Hematopoietic multipotent progenitor cell treated with erythropoietin and hydrocortisone succinate and interleukin-3 and kit ligand, for 8 days (in vitro differentiated cells): ENCODE results near the gene FBXO38.
"Not testable (repeated sequence)": the region's sequence is repeated elsewhere in the genome, so short reads cannot be mapped to it uniquely, and the experiment has no call there.

Experiments
- DNase-seq: peaks from one replicate; pipeline ENCODE4 v3.0.0-alpha.2; 2015

The FBXO38 gene

GRCh38 chr5:148428848-148429247 is 45.1 kb downstream of the FBXO38 start:
- no peak for DNase-seq

DNA sequence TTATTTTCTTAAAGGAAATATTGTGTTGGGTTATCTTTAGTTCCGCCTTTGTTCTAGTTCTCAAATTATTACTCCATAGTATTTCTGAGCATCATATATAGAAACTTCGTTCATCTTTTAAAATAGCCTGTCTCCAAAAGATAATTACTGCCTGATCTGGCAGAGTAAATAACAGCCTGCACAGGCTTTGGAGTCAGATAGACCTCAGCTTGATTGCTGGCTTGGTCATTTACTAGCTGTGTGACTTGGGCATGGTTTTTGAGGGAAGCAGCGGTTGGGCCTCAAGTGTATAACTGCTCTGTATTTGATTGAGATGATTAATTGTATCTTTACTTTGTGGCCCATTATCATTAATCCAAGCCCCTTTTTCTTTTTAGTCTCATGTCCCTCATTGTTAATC is 50.1 kb downstream of the FBXO38 start:
- DNase-seq: no peak

DNA sequence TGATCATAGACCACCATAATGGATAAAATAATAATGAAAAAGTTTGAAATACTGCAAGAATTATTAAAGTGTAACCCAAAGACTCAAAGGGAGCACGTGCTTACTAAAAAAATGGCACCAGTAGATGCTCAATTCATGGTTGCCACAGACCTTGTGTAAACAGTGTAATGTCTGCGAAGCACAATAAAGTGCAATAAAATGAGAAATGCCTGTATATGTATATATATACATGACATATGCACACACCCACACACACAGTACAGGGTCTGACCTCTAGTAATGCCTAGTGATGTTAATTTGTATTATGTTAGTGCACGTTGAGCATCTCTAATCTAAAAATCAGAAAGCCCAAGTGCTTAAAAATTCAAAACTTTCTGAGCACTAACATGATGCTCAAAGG is 52.3 kb downstream of the FBXO38 start:
- no peak for DNase-seq

DNA sequence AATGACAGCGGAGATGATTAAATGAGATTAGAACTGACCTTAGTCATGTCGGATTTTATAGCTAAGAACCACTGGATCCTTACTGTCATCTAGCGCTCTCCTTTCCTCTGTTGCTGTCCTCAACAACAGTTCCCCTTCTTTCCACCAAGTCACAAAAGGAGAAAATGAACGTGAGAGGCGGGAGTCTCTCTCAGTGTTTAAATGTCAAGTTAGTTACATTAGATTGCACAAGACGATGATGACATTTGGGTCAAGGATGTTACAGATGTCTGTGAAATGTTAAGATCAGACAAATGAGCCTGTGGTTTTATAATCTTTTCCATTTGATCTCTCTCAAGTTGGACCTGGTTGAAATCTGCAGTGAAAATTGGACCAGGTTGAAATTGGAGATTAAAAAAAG is 53.5 kb downstream of the FBXO38 start:
- peak; percentile 10 for DNase-seq

- DNase-seq: no peak
Measured at GRCh38 chr5:148438933-148439332, 55.2 kb downstream of the FBXO38 start.

GRCh38 chr5:148443241-148443640 is 59.5 kb downstream of the FBXO38 start:
- no peak for DNase-seq

DNA sequence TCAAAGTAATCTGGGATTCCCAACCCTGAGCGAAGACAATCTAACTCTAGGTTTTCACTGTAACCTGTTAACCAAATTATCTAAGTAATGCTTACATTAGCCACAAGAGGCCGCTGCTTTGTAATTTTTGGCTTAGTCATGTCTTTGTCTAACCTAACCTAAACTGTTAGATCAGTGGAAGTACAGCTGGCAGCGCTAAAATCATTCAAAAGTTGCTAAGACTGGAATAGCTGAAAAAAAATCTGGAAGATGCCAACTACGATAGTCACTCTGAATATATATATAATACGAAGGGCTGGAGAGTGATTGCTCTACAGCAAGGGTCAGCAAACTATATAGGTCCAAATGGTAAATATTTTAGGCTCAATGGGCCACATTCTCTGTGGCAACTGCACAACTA is 60.2 kb downstream of the FBXO38 start:
- DNase-seq: peak; percentile 78

- DNase-seq: no peak
Measured at GRCh38 chr5:148445578-148445977, 61.8 kb downstream of the FBXO38 start.

GRCh38 chr5:148446611-148447010 is 62.9 kb downstream of the FBXO38 start:
- no peak for DNase-seq

- no peak for DNase-seq
Measured at GRCh38 chr5:148452499-148453193, 68.9 kb downstream of the FBXO38 start.

- DNase-seq: peak; percentile 16
Measured at GRCh38 chr5:148454576-148454975, 70.8 kb downstream of the FBXO38 start.

DNA sequence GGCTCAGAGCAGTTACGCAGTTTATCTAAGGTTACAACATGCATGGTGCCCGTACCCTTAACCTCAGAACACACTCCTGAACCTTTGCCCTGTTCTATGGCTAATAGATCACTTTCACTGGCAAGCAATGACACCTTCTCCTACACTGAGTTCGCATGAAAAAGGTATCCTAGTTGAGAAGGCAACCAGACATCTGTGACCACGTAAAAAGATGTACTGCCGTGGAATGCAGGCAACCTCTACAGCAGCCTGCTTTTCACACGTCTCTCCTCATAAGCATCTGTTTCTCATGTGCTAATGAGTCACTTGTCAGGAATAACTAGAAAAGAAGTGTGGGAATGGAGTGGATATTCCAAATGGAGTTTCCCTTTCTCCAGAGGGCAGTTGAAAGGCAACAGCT is 71.4 kb downstream of the FBXO38 start:
- DNase-seq: no peak

- peak; percentile 66 for DNase-seq
Measured at GRCh38 chr5:148457183-148457620, 73.4 kb downstream of the FBXO38 start.

GRCh38 chr5:148458036-148458888 is 74.5 kb downstream of the FBXO38 start:
- no peak for DNase-seq

DNA sequence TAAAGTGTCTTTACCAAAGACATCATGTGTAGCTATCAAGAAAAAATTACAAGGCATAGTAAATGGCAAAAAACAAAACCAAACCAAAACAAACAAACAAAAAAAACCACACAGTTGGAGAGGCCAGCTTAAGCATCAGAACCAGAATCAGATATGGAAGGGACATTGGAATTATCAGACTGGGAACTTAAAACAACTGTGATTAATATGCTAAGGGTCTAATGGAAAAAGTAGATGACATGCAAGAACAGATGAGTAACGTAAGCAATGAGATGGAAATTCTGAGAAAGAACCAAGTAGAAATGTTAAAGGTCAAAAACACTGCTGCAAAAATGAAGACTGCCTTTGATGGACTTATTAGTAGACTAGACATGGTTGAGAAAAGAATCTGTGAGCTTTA is 75.9 kb downstream of the FBXO38 start:
- no peak for DNase-seq

DNA sequence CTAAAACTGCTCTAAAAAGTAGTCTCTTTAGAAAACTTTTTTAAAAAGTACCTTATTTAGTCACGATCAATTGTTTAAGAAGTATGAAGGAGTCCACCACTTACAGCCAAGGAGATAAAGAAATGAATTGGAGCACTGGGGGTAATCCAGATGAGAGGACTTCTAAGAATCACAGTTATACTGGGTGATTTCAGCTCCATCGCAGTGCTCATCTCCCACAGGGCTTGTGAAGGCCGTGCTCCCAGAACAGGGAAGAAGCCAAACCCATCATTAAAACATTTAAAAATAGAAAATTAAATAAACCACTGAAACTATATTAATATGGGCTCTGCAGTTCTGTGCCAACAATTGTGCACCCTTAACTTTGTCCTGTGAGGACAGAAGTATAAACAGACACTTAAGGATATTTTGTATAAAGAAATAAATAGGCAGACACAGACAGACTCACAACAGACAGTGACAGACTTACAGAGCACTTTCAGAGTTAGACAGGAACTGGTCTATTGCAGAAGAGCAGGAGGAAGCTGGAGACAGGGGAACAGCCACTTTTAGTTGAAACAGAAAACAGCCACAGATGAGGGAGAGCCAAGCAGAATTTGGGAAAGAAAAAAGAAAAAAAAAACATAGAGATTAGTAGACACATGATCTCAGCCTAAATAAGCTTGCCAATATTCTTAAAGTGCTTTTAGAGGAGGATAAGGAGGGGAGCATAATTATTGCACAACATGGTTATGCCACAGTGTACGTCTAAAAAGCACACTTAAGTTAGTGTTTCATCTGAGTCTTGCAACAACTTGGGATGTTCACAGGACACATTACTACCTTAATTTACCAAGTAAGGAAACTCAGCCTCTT is 81.8 kb downstream of the FBXO38 start:
- no peak for DNase-seq

GRCh38 chr5:148466236-148466580 is 82.5 kb downstream of the FBXO38 start:
- no peak for DNase-seq

- DNase-seq: no peak
Measured at GRCh38 chr5:148467958-148468357, 84.2 kb downstream of the FBXO38 start.

DNA sequence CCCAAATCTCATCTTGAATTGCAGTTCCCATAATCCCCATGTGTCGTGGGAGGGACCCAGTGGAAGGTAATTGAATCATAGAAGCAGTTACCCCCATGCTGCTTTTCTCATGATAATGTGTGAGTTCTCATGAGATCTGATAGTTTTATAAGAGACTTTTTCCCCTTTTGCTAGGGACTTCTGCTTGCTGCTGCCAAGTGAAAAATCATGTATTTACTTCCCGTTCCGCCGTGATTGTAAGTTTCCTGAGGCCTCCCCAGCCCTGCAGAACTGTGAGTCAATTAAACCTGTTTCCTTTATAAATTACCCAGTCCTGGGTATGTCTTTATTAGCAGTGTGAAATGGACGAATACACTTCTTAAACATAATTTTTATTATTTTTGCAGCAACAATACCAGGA is 85.0 kb downstream of the FBXO38 start:
- DNase-seq: not testable (repeated sequence)

DNA sequence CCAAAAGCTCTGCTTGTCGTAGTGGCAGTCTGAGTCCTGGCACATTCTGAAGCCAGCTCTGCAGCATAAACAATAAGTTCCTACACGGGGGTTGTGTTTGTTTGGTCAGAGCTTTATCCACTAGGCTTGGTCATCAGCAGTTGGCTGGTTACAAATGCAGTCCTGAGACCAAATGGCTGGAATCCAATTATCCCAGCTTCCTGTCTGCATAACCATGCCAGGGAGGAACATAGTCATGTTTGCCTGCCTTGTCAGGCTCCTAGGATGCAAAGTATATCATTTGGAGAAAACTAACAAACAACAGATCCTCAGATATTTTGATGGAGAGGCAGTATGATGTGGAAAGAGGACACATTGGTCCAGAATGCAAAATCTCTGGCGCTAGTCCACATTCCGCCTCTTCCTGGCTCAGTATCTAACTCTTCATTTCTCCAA is 85.8 kb downstream of the FBXO38 start:
- DNase-seq: no peak

DNA sequence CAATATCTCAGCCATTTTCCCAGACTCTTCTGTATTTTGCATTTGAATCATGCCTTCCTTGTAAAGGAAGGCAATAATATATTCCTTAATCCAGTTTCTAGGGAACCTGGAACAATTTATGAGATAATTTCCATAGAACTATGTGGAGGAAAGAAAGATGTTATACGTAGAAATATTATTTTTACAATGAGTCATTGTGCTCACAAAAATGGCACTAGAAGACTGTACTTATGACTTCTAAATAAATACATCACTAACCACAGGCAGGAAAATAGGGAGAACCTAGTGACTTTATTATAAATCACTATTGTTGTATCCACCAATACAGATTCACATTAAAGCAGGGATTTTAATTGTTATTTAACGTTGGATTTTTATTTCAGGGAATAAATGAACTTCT is 87.6 kb downstream of the FBXO38 start:
- DNase-seq: no peak

DNA sequence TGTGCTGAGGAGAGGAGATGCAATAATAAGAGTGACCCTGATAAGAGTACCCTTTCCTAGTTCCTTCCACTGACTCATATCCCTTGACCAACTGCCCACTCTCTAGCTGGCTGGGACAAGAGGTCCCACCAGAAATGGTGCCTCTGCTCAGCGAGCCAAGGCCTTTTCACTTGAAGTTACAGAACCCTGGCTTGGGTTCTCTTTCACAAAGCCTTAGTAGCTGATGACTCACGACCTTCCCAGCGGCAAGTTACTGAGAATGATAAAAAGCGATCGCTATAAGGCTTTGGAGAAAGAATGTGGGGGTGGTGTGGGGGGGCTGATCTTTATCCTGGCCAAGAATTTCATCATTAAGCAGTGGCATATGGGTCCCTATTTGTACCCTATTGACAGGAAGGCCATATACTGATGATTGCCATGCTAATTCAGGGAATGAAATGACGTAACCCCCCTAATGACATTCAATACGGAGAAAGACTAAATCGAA is 90.3 kb downstream of the FBXO38 start:
- no peak for DNase-seq

- DNase-seq: no peak
Measured at GRCh38 chr5:148476302-148476701, 92.5 kb downstream of the FBXO38 start.
